GM13977 (cell line): ENCODE data around the gene PDE3B.
"Not testable (repeated sequence)": the region's sequence is repeated elsewhere in the genome, so short reads cannot be mapped to it uniquely, and the experiment has no call there.

ENCODE experiments used
- DNase-seq: peaks from one replicate; pipeline ENCODE4 v3.0.0; 2012; ENCODE audit warnings: low spot score
- CTCF ChIP-seq: IDR thresholded peaks from 2 replicates; pipeline ENCODE4 v1.5.1; 2012; ENCODE audit warnings: mild to moderate bottlenecking, control low read depth; ENCODE audit not compliant: insufficient read depth; ENCODE audit errors: extremely low read depth, missing control alignments
- in situ Hi-C: fragments of 300-500 bp; cut with MboI; formaldehyde crosslinking; loops from one replicate; pipeline ENCODE4 v1.12.0; 2022; ENCODE audit warnings: low sequenced_read_pairs, low pct_unique_long_range_greater_than_20kb, mixed read lengths, inconsistent platforms; ENCODE audit not compliant: unreplicated experiment

PDE3B gene

GRCh38 chr11:14775897-14776296 is 132.3 kb downstream of the PDE3B start:
- TF ChIP-seq CTCF: no peak

GRCh38 chr11:14778460-14778859 is 134.9 kb downstream of the PDE3B start:
- not testable (repeated sequence) for DNase-seq
- in situ Hi-C loops: loop anchor here (25.0 kb wide), 1 partner anchor 134 kb away; no protein-coding TSS in a partner anchor

More at GRCh38 chr11:14775897-14776296, 132.3 kb downstream of the PDE3B start:
- DNase-seq: no peak
- in situ Hi-C loops: loop anchor here (25.0 kb wide), 1 partner anchor 136 kb away; no protein-coding TSS in a partner anchor

GRCh38 chr11:14783788-14784187 is 140.2 kb downstream of the PDE3B start:
- in situ Hi-C loops: loop anchor here (25.0 kb wide), 1 partner anchor 129 kb away; no protein-coding TSS in a partner anchor
- no peak for TF ChIP-seq CTCF
- DNase-seq: no peak

- no peak for DNase-seq
- in situ Hi-C loops: loop anchor here (25.0 kb wide), 1 partner anchor 128 kb away; no protein-coding TSS in a partner anchor
- TF ChIP-seq CTCF: no peak
These were observed 140.6 kb downstream of the PDE3B start for GRCh38 chr11:14784230-14784629.

GRCh38 chr11:14789879-14790484 is 146.4 kb downstream of the PDE3B start:
- TF ChIP-seq CTCF: peak; percentile 38
- no peak for DNase-seq
- in situ Hi-C loops: loop anchor here (25.0 kb wide), 1 partner anchor 122 kb away; no protein-coding TSS in a partner anchor

GRCh38 chr11:14793546-14793945 is 149.9 kb downstream of the PDE3B start:
- in situ Hi-C loops: loop anchor here (25.0 kb wide), 1 partner anchor 119 kb away; no protein-coding TSS in a partner anchor

GRCh38 chr11:14796028-14796427 is 152.4 kb downstream of the PDE3B start:
- in situ Hi-C loops: loop anchor here (25.0 kb wide), 1 partner anchor 116 kb away; no protein-coding TSS in a partner anchor
- not testable (repeated sequence) for DNase-seq

More at GRCh38 chr11:14793546-14793945, 149.9 kb downstream of the PDE3B start:
- DNase-seq: no peak
- no peak for TF ChIP-seq CTCF
